K562 (cell line): ENCODE results near the gene KCNG1. TPM values are rescaled to one million over a fixed set of nuclear protein-coding genes. Genes with fewer than 3 reads are reported as not detected.

Experiments used
- ATAC-seq: fragments of 200-7000 bp; cut with Tn5 transposase; 3 replicates; pipeline ENCODE4 v1.9.1; 2020; ENCODE audit warnings: moderate library complexity
- BruUV-seq: library from RNA; stranded (reverse); fragments of 400-500 nt; replicated peaks from 2 replicates; lab custom pipeline; 2021; lab: Mats Ljungman, UMichigan
- CTCF ChIA-PET: fragments of 300-600 bp; formaldehyde crosslinking; extraction: SDS; loops from one replicate; lab custom pipeline; 2021; ENCODE audit warnings: low intra/inter-chr PET ratio; lab: Yijun Ruan, JAX
- POLR2A ChIA-PET: fragments of 300-600, 350-650 bp; sonication (Branson Sonifier 250); formaldehyde crosslinking; extraction: SDS; loops from one replicate; lab custom pipeline; 2021; ENCODE audit warnings: antibody characterized with exemption, inconsistent platforms; lab: Yijun Ruan, JAX
- DNase-seq, 4 experiments: peaks; one replicate each; pipeline versions ENCODE4 v3.0.0 to v3.0.0-alpha.2; 2011 to 2018; ENCODE audit warnings: low spot score in 3 of 4, mixed read lengths in 3 of 4; ENCODE audit errors: extremely low read depth in 1 of 4
- FAIRE-seq: peaks from 2 replicates; lab custom pipeline; 2011; peaks lifted over from hg19 to GRCh38; lab: Jason Lieb, UNC
- H2AFZ ChIP-seq: 2 replicates; pipeline ENCODE4 v1.6.0; 2011; ENCODE audit warnings: low read depth, low read length, control low read depth, inconsistent platforms
- H3K27ac ChIP-seq: fragments of 200-600 bp; 3 replicates; pipeline ENCODE4 v1.8.0; 2011; ENCODE audit warnings: low read depth, mild to moderate bottlenecking, control low read depth, inconsistent platforms, low read length, moderate library complexity, mixed read lengths; ENCODE audit errors: extremely low read depth
- H3K27me3 ChIP-seq, 2 experiments: fragments of 300-600 bp in 1 of 2; 2 replicates in 1 of 2; 3 replicates in 1 of 2; pipeline versions ENCODE4 v1.6.0 to v1.8.0; 2011; ENCODE audit warnings: inconsistent platforms in 2 of 2, low read length in 2 of 2, mild to moderate bottlenecking in 1 of 2, mixed read lengths in 1 of 2, moderate library complexity in 1 of 2; ENCODE audit not compliant: control insufficient read depth in 2 of 2, insufficient read depth in 2 of 2
- H3K36me3 ChIP-seq: fragments of 300-600 bp; 3 replicates; pipeline ENCODE4 v1.8.0; 2011; ENCODE audit warnings: mild to moderate bottlenecking, low read length, inconsistent platforms; ENCODE audit not compliant: control insufficient read depth, insufficient read depth
- H3K4me1 ChIP-seq, 2 experiments: fragments of 200-600 bp in 1 of 2; replicated peaks in 1 of 2; 2 replicates in 1 of 2; 3 replicates in 1 of 2; pipeline versions ENCODE4 v1.5.1 to v1.8.0; 2011; ENCODE audit warnings: inconsistent platforms in 2 of 2, low read length in 2 of 2, mild to moderate bottlenecking in 1 of 2, mixed read lengths in 1 of 2, moderate library complexity in 1 of 2; ENCODE audit not compliant: control insufficient read depth in 2 of 2, insufficient read depth in 2 of 2
- H3K4me2 ChIP-seq: 2 replicates; pipeline ENCODE4 v1.6.1; 2011; ENCODE audit warnings: low read length, control low read depth, inconsistent platforms, mixed read lengths; ENCODE audit not compliant: insufficient read depth
- H3K4me3 ChIP-seq: fragments of 200-600 bp; sonication (generic), shearing (Covaris generic); 2 replicates; pipeline ENCODE4 v1.5.1; 2016; ENCODE audit warnings: control low read depth, inconsistent platforms
- H3K79me2 ChIP-seq: fragments of 200-600 bp; 3 replicates; pipeline ENCODE4 v1.8.0; 2011; ENCODE audit warnings: low read length, inconsistent platforms; ENCODE audit not compliant: control insufficient read depth, insufficient read depth
- H3K9ac ChIP-seq, 2 experiments: 2 replicates each; pipeline versions ENCODE4 v1.6.0 to v1.6.1; 2011; ENCODE audit warnings: low read depth in 2 of 2, low read length in 2 of 2, control low read depth in 1 of 2, inconsistent platforms in 1 of 2, mild to moderate bottlenecking in 1 of 2, mixed read lengths in 1 of 2; ENCODE audit not compliant: insufficient read depth in 1 of 2
- H3K9me1 ChIP-seq: one replicate; pipeline ENCODE4 v1.6.0; 2011; ENCODE audit warnings: inconsistent platforms, mild to moderate bottlenecking, low read length, moderate library complexity; ENCODE audit not compliant: control insufficient read depth, insufficient read depth
- H3K9me3 ChIP-seq: replicated peaks from 2 replicates; pipeline ENCODE4 v1.5.1; 2011; ENCODE audit warnings: low read depth, low read length, inconsistent platforms; ENCODE audit not compliant: control insufficient read depth, insufficient read depth
- H4K20me1 ChIP-seq: replicated peaks from 2 replicates; pipeline ENCODE4 v1.6.1; 2011; ENCODE audit warnings: low read length, inconsistent platforms, mixed read lengths; ENCODE audit not compliant: control insufficient read depth, insufficient read depth
- ARID1B ChIP-seq: fragments of 450-650 bp; IDR thresholded peaks from 2 replicates; pipeline ENCODE4 v1.6.1; 2016; ENCODE audit warnings: antibody characterized with exemption, mild to moderate bottlenecking, inconsistent platforms
- CEBPG ChIP-seq, 3 experiments: fragments of 200-800 bp in 1 of 3; sonication (Bioruptor generic) in 1 of 3; sonication (generic) in 1 of 3; formaldehyde crosslinking in 1 of 3; IDR thresholded peaks in 2 of 3; conservative IDR thresholded peaks in 1 of 3; 2 replicates each; pipeline versions ENCODE4 v1.6.1 to v1.8.0; 2016 to 2022; ENCODE audit warnings: missing compliant biosample characterization in 2 of 3, missing genetic modification characterization in 2 of 3, mild to moderate bottlenecking in 1 of 3, missing genetic modification reagents in 1 of 3
- GABPB1 ChIP-seq: sonication (generic); formaldehyde crosslinking; IDR thresholded peaks from 2 replicates; pipeline ENCODE4 v1.8.0; 2022; ENCODE audit warnings: mild to moderate bottlenecking, missing genetic modification reagents
- HOXB6 ChIP-seq: fragments of 250-450 bp; sonication (Bioruptor Pico); IDR thresholded peaks from 2 replicates; pipeline ENCODE4 v1.5.1; 2022; ENCODE audit warnings: mild to moderate bottlenecking, borderline replicate concordance
- LCOR ChIP-seq: sonication (generic); formaldehyde crosslinking; IDR thresholded peaks from 2 replicates; pipeline ENCODE4 v1.8.0; 2022; ENCODE audit warnings: mild to moderate bottlenecking, missing genetic modification reagents
- PHTF2 ChIP-seq: fragments of 250-450 bp; sonication (Bioruptor Pico); IDR thresholded peaks from 2 replicates; pipeline ENCODE4 v1.5.0; 2021; ENCODE audit warnings: mild to moderate bottlenecking
- TFAM ChIP-seq: fragments of 250-450 bp; sonication (Bioruptor Pico); conservative IDR thresholded peaks from 2 replicates; pipeline ENCODE4 v1.5.0; 2021; ENCODE audit warnings: mild to moderate bottlenecking, moderate library complexity
- WGBS: fragments of 100-300 bp; shearing (Covaris generic); methylation state at CpG from one replicate; pipeline ENCODE4 v1.1.6; 2016; ENCODE audit warnings: low coverage, mixed read lengths; ENCODE audit not compliant: insufficient coverage; ENCODE audit errors: missing lambda C conversion rate; 5-methylcytosine and 5-hydroxymethylcytosine counted together
- in situ Hi-C: fragments of 300-500 bp; cut with MboI; formaldehyde crosslinking; loops from 4 replicates; pipeline ENCODE4 v1.15.0; 2018; ENCODE audit warnings: inconsistent platforms, mixed read lengths
- intact Hi-C: fragments of 100-400 bp; cut with micrococcal nuclease; formaldehyde crosslinking; loops from 2 replicates; pipeline ENCODE4 v1.14.2; 2022
- polyA plus RNA-seq, 8 experiments: library from polyadenylated mRNA; depleted of rRNA in 4 of 8; stranded (reverse) in 5 of 8; unstranded in 3 of 8; fragments of >200 nt; fragmentation: Nextera tagmentation in 2 of 8; fragmentation: Illumina TruSeq in 1 of 8; extraction: Ambion mirVana in 2 of 8; extraction: Trizol in 1 of 8; gene quantifications; 2 replicates each; pipeline versions ENCODE4 v1.2.1 to v1.2.3, GENCODE V29; 2011 to 2014; ENCODE audit warnings: inconsistent platforms in 1 of 8, missing spikeins in 1 of 8
- total RNA-seq, 7 experiments: library from RNA; depleted of rRNA in 6 of 7; stranded (reverse); fragments of >200 nt in 6 of 7; fragmentation: Illumina TruSeq in 2 of 7; extraction: Trizol in 2 of 7; gene quantifications; 2 replicates each; pipeline versions ENCODE4 v1.2.1 to v1.2.3, GENCODE V29; 2011 to 2021; ENCODE audit warnings: low replicate concordance in 1 of 7
- TF ChIP-seq, protein P1 (sequence below), 2 experiments: fragments of 450-650 bp in 1 of 2; sonication (generic) in 1 of 2; formaldehyde crosslinking in 1 of 2; IDR thresholded peaks; 2 replicates each; pipeline versions ENCODE4 v1.7.1 to v1.9.0; 2016 to 2022; ENCODE audit warnings: inconsistent platforms in 1 of 2, mild to moderate bottlenecking in 1 of 2, missing genetic modification reagents in 1 of 2

The KCNG1 gene
- total and polyA plus RNA-seq, 9 of the 15 experiments (the other 6 are each of a cell fraction or from before 2014, with no cell fraction given) = 0.06 to 1.5 (median 0.22) TPM; not detected in 2

GRCh38 chr20:50980851-50981713 is 41.8 kb downstream of the KCNG1 start (continued):
- no peak for TF ChIP-seq HOXB6 (CRISPR knock-in tag)
- TF ChIP-seq LCOR = no peak
- no peak for TF ChIP-seq ARID1B
- TF ChIP-seq TFAM (CRISPR knock-in tag) = no peak
- TF ChIP-seq GABPB1 (CRISPR knock-in tag) = no peak
- TF ChIP-seq CEBPG (CRISPR knock-in tag; IDR thresholded peaks at IDR 0.05) = no peak
- TF ChIP-seq CEBPG (tag; conservative IDR thresholded peaks at IDR 0.05 in 1 of 2, IDR thresholded peaks at IDR 0.05 in 1 of 2) = no peak
- no peak for TF ChIP-seq PHTF2
- TF ChIP-seq, all 486 proteins: peak for 18

DNA sequence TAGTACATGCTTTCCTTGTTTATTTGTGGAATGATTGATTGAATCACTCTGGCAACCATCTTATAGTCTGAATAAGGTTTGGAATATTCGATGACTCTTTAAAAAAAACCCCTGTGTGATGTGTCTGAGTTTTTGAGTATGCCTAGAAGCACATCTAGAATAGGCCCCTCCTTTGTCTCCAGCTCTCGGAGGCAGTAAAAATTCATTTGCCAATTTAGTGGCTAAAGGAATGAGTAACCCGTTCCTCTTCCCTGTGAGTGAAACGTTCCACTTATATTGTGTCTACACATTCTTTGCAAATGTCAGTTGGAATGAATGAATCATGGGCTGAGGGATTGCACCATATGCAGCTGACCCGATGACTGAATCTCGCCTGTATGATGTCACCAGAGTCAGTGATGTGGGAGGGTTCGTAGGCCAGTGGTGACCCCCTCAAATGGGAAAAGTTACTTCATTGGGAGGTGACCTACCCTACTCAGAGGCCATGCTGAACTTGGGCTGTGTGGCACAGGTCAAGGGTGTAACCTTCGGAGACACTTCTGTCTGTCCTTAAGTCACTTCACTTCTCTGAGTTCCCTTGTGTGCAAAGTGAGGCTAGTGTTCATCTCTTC is 42.7 kb downstream of the KCNG1 start:
- in situ Hi-C loops = loop anchor here (25.0 kb wide), 1 partner anchor 1107 kb away; no protein-coding TSS in a partner anchor
- Histone ChIP-seq H3K36me3 (no peaks in the 10 kb centered on the region), H3K27me3 (peaks cover 31 to 56% of the 10 kb centered on the region in 2 experiments), H3K9me3 (no peaks in the 10 kb centered on the region), H3K4me2 (no peak overlapping the region), H2AFZ (no peak overlapping the region), H3K9ac (no peak overlapping the region), H4K20me1 (no peaks in the 10 kb centered on the region; the same call in 1 of the 2 replicates), H3K4me1 (peaks cover 0 to 9% of the 10 kb centered on the region in 2 experiments; a peak in 3 of 5 replicates), H3K4me3 (no peak overlapping the region), H3K79me2 (no peaks in the 10 kb centered on the region), H3K9me1 (no peaks in the 10 kb centered on the region), H3K27ac (no peak overlapping the region)
- ATAC-seq = 0 out of 3 replicates have a peak, but pooled peaks have one; percentile 14
- WGBS = 9% methylated on average over 8 of the region's 8 CpGs
- CTCF ChIA-PET = no interaction called here
- no TSS peak for BruUV-seq
- intact Hi-C loops = loop anchor here (5.0 to 10.0 kb wide), 2 partner anchors 188 to 645 kb away; no protein-coding TSS in a partner anchor
- DNase-seq = no peak
- FAIRE-seq = no peak
- POLR2A ChIA-PET = interaction anchor here (1.1 kb wide), 1 partner anchor 366 kb away, joined by 3 read pairs; no protein-coding TSS in a partner anchor
- TF ChIP-seq, protein P1, sequence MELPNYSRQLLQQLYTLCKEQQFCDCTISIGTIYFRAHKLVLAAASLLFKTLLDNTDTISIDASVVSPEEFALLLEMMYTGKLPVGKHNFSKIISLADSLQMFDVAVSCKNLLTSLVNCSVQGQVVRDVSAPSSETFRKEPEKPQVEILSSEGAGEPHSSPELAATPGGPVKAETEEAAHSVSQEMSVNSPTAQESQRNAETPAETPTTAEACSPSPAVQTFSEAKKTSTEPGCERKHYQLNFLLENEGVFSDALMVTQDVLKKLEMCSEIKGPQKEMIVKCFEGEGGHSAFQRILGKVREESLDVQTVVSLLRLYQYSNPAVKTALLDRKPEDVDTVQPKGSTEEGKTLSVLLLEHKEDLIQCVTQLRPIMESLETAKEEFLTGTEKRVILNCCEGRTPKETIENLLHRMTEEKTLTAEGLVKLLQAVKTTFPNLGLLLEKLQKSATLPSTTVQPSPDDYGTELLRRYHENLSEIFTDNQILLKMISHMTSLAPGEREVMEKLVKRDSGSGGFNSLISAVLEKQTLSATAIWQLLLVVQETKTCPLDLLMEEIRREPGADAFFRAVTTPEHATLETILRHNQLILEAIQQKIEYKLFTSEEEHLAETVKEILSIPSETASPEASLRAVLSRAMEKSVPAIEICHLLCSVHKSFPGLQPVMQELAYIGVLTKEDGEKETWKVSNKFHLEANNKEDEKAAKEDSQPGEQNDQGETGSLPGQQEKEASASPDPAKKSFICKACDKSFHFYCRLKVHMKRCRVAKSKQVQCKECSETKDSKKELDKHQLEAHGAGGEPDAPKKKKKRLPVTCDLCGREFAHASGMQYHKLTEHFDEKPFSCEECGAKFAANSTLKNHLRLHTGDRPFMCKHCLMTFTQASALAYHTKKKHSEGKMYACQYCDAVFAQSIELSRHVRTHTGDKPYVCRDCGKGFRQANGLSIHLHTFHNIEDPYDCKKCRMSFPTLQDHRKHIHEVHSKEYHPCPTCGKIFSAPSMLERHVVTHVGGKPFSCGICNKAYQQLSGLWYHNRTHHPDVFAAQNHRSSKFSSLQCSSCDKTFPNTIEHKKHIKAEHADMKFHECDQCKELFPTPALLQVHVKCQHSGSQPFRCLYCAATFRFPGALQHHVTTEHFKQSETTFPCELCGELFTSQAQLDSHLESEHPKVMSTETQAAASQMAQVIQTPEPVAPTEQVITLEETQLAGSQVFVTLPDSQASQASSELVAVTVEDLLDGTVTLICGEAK (IDR thresholded peaks at IDR 0.05) = no peak
- TF ChIP-seq, protein P1 (CRISPR knock-in tag; IDR thresholded peaks at IDR 0.05) = no peak
- TF ChIP-seq CEBPG (CRISPR knock-in tag; IDR thresholded peaks at IDR 0.05) (peak; percentile 88), CEBPG (tag; conservative IDR thresholded peaks at IDR 0.05 in 1 of 2, IDR thresholded peaks at IDR 0.05 in 1 of 2) (peak in 1 of 2 experiments; percentile 94; a peak in 2 of 4 replicates)
